PC-3 (cell line): Measurements from ENCODE around the gene AHDC1. TPM values are rescaled to one million over a fixed set of nuclear protein-coding genes. Genes with fewer than 3 reads are reported as not detected.

ENCODE experiments used
- ATAC-seq: fragments of 200-7000 bp; cut with Tn5 transposase; 2 replicates; pipeline ENCODE4 v1.9.1; 2020; ENCODE audit warnings: mild to moderate bottlenecking, moderate library complexity
- BruUV-seq: library from RNA; stranded (reverse); fragments of 400-500 nt; replicated peaks from 2 replicates; lab custom pipeline; 2021; lab: Mats Ljungman, UMichigan
- CTCF ChIA-PET: fragments of 300-600 bp; sonication (Branson Sonifier 250); formaldehyde crosslinking; loops from one replicate; lab custom pipeline; 2022; ENCODE audit warnings: antibody characterized with exemption; lab: Charles Lee
- POLR2A ChIA-PET: fragments of 300-600 bp; sonication (Branson Sonifier 250); formaldehyde crosslinking; loops from one replicate; lab custom pipeline; 2022; ENCODE audit warnings: antibody characterized with exemption; ENCODE audit not compliant: unreplicated experiment; lab: Charles Lee
- DNase-seq: peaks from one replicate; pipeline ENCODE4 v3.0.0-alpha.2; 2015
- H2AFZ ChIP-seq: fragments of 300-600 bp; sonication (generic); 2 replicates; pipeline ENCODE4 v1.6.0; 2016; ENCODE audit warnings: antibody characterized with exemption, low read length
- H3F3A ChIP-seq: fragments of 300-600 bp; sonication (generic); one replicate; pipeline ENCODE4 v1.6.0; 2017; ENCODE audit warnings: antibody characterized with exemption, low read length, control low read depth, mild to moderate bottlenecking; ENCODE audit not compliant: unreplicated experiment
- H3K27ac ChIP-seq: fragments of 300-600 bp; sonication (generic); 2 replicates; pipeline ENCODE4 v1.5.1; 2016; ENCODE audit warnings: mild to moderate bottlenecking, low read length
- H3K27me3 ChIP-seq: fragments of 300-600 bp; sonication (generic); 2 replicates; pipeline ENCODE4 v1.6.1; 2016; ENCODE audit warnings: low read length, mixed read lengths
- H3K36me3 ChIP-seq: fragments of 300-600 bp; sonication (generic); 2 replicates; pipeline ENCODE4 v1.6.1; 2016; ENCODE audit warnings: low read depth, mixed run types, low read length, mixed read lengths
- H3K4me1 ChIP-seq: fragments of 300-600 bp; sonication (generic); 2 replicates; pipeline ENCODE4 v1.5.1; 2016; ENCODE audit warnings: low read length; ENCODE audit not compliant: insufficient read depth
- H3K4me2 ChIP-seq: fragments of 300-600 bp; sonication (generic); 2 replicates; pipeline ENCODE4 v1.6.0; 2016; ENCODE audit warnings: low read length
- H3K4me3 ChIP-seq: fragments of 300-600 bp; sonication (generic); 2 replicates; pipeline ENCODE4 v1.5.1; 2016; ENCODE audit warnings: mild to moderate bottlenecking, low read length, mixed read lengths
- H3K79me2 ChIP-seq: fragments of 300-600 bp; sonication (generic); 2 replicates; pipeline ENCODE4 v1.6.1; 2017; ENCODE audit warnings: low read length, mixed read lengths
- H3K9ac ChIP-seq: fragments of 300-600 bp; sonication (generic); 2 replicates; pipeline ENCODE4 v1.6.0; 2016; ENCODE audit warnings: mild to moderate bottlenecking, low read length
- H3K9me2 ChIP-seq: fragments of 300-600 bp; sonication (generic); replicated peaks from 2 replicates; pipeline ENCODE4 v1.6.1; 2016; ENCODE audit warnings: mixed run types, low read length, mixed read lengths
- H3K9me3 ChIP-seq: fragments of 300-600 bp; sonication (generic); 2 replicates; pipeline ENCODE4 v1.6.1; 2016; ENCODE audit warnings: low read length, mixed read lengths
- H4K20me1 ChIP-seq: fragments of 300-600 bp; sonication (generic); 2 replicates; pipeline ENCODE4 v1.6.1; 2016; ENCODE audit warnings: low read length, mixed read lengths
- CTCF ChIP-seq: fragments of 300-600 bp; sonication (generic); conservative IDR thresholded peaks from 2 replicates; pipeline ENCODE4 v1.5.1; 2017; ENCODE audit warnings: antibody characterized with exemption, low read depth, mild to moderate bottlenecking, low read length
- EZH2 ChIP-seq: fragments of 300-600 bp; sonication (generic); IDR thresholded peaks from one replicate; pipeline ENCODE4 v1.6.1; 2017; ENCODE audit warnings: antibody characterized with exemption, mild to moderate bottlenecking, low read length; ENCODE audit not compliant: unreplicated experiment
- EZH2phosphoT487 ChIP-seq: fragments of 300-600 bp; sonication (generic); IDR thresholded peaks from 2 replicates; pipeline ENCODE4 v1.6.1; 2018; ENCODE audit warnings: mild to moderate bottlenecking, antibody characterized with exemption, low read length, borderline replicate concordance
- intact Hi-C: fragments of 100-400 bp; cut with micrococcal nuclease; formaldehyde crosslinking; loops from 2 replicates; pipeline ENCODE4 v1.9.0; 2023
- total RNA-seq: library from RNA; depleted of rRNA; stranded (reverse); fragments of >200 nt; gene quantifications from 2 replicates; pipeline ENCODE4 v1.2.3, GENCODE V29; 2014

The AHDC1 gene
- total RNA-seq, 1 experiment from 2014 or later: 15.2 TPM

DNA sequence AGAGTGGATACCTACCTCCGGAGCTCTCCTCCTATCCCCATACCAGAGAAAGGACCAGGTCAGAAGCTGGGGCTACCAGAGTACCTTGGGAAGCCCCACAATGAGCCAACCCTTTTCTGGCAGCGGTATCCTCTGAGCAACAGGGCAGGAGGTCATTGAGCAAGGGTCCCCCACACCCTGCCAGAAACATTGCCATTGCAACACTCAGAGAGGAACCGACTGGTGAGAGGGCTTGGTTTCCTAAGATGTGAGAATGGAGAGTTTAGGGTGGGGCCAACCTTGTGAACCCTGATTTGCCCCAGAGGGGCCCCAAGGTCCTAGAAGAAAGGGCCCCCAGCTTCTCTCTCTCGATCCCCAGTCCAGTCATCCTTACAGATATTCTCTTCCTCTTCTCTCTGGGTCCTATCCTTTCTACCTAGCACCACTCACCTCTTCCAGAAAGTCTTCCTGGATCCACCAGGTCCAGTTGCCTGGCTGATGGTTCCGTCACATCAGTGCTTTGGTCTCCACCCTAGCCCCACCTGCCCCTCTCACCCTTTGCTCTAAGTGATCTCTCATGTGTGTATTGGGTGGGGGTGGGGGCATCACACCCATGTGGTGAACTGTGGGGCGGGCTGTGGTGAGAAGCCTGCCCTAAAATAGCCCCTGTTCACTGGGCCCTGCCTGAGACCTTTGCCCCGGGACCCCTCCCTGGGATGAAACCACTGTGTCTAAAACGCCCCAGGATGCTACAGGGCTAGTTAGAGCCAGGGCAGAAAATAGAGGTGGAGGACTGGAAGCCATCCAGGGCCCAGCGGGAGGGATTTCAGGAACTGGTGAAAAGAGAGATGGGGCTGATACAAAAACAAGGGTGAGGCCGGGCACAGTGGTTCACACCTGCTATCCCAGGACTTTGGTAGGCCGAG is 22.3 kb upstream of the AHDC1 start:
- intact Hi-C loops: no loop called here
- H3K27me3 ChIP-seq: no peaks in the 10 kb centered on the region
- no peaks in the 10 kb centered on the region for H3K9me2 ChIP-seq
- H3K4me2 ChIP-seq: no peak overlapping the region
- no peak overlapping the region for H3K9ac ChIP-seq
- ATAC-seq (no peak), DNase-seq (no peak)
- no peaks in the 10 kb centered on the region for H4K20me1 ChIP-seq
- no peaks in the 10 kb centered on the region; the same call in 1 of the 2 replicates for H3K4me1 ChIP-seq
- POLR2A ChIA-PET: no interaction called here
- H3K79me2 ChIP-seq: no peaks in the 10 kb centered on the region
- no peaks in the 10 kb centered on the region for H3K9me3 ChIP-seq
- no peak overlapping the region for H3K27ac ChIP-seq
- no peaks in the 10 kb centered on the region for H3K36me3 ChIP-seq
- H3F3A ChIP-seq: no peaks in the 10 kb centered on the region
- no TSS peak for BruUV-seq
- H2AFZ ChIP-seq: no peak overlapping the region
- TF ChIP-seq EZH2phosphoT487 (no peak), EZH2 (no peak), CTCF (no peak)
- CTCF ChIA-PET: no interaction called here
- no peak overlapping the region for H3K4me3 ChIP-seq

DNA sequence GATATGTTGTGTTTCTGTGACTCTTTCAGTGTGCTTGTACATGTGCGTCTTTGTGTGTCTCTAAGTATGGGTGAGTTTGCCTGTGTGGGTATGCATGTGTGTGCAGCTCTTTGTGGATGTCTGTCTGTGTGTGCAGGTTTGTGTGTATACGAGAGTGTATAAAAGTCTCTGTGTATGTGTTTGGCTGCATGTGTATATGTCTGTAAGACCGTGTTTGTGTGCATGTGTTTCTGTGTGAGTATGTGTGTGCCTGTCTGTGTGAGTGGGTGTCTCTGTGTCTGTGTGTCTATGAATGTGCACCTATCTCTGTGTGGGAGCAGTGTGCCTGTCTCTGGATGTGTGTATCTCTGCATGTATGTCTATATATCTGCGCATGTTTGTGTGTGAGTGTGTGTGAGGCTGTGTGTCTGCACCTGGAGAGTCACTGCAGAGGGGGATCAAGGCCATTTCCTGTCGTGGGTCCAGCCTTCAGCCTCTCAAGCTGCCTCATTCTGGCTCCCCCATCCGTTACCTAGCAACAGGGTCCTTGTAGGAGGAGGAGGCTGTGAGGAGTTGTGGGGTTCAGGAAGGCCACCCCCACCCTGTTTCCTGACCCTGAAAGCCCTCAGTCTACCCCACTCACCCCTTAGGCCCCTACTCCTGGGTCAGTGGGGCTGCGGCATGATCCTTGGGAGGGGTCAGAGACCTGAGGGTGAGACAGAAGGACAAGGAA is 20.7 kb upstream of the AHDC1 start:
- intact Hi-C loops: no loop called here
- Histone ChIP-seq H3K79me2 (no peaks in the 10 kb centered on the region), H4K20me1 (no peaks in the 10 kb centered on the region), H3K4me1 (no peaks in the 10 kb centered on the region; the same call in 1 of the 2 replicates), H3K9me3 (no peaks in the 10 kb centered on the region), H3K27ac (no peak overlapping the region), H3K36me3 (no peaks in the 10 kb centered on the region), H3K27me3 (no peaks in the 10 kb centered on the region), H2AFZ (no peak overlapping the region), H3K4me2 (no peak overlapping the region), H3K9me2 (no peaks in the 10 kb centered on the region), H3K9ac (no peak overlapping the region), H3F3A (no peaks in the 10 kb centered on the region), H3K4me3 (no peak overlapping the region)
- ATAC-seq (no peak), DNase-seq (no peak)
- ChIA-PET POLR2A (no interaction called here), CTCF (no interaction called here)
- TF ChIP-seq CTCF: no peak
- no peak for TF ChIP-seq EZH2phosphoT487
- TF ChIP-seq EZH2: no peak
- no TSS peak for BruUV-seq
